CD4-positive, alpha-beta memory T cell (primary cell): ENCODE data around the gene PSMD13. TPM values are rescaled to one million over a fixed set of nuclear protein-coding genes. Genes with fewer than 3 reads are reported as not detected.
"Not testable (repeated sequence)": the region's sequence is repeated elsewhere in the genome, so short reads cannot be mapped to it uniquely, and the experiment has no call there.

Source experiments
- CTCF ChIA-PET: fragments of 350-600 bp; sonication (Branson Sonifier 250); formaldehyde crosslinking; loops from one replicate; lab custom pipeline; 2021; ENCODE audit warnings: inconsistent platforms; ENCODE audit not compliant: partially characterized antibody; lab: Charles Lee
- POLR2A ChIA-PET: fragments of 350-600 bp; sonication (Branson Sonifier 250); formaldehyde crosslinking; loops from one replicate; lab custom pipeline; 2021; ENCODE audit not compliant: partially characterized antibody; lab: Charles Lee
- DNase-seq, 5 donors: peaks; one replicate each; pipeline versions ENCODE4 v3.0.0 to v3.0.0-alpha.2; 2020 to 2022; ENCODE audit warnings: mixed read lengths in 1 of 5
- H3K27ac ChIP-seq: one replicate; pipeline ENCODE4 v1.7.0; 2013; ENCODE audit warnings: low read depth, low read length
- H3K27me3 ChIP-seq: 2 replicates; pipeline ENCODE4 v1.7.0; 2013; ENCODE audit warnings: mild to moderate bottlenecking, low read length, moderate library complexity; ENCODE audit not compliant: insufficient read depth
- H3K36me3 ChIP-seq: 2 replicates; pipeline ENCODE4 v1.7.0; 2013; ENCODE audit warnings: mild to moderate bottlenecking, low read length, moderate library complexity; ENCODE audit not compliant: insufficient read depth
- H3K4me1 ChIP-seq: 2 replicates; pipeline ENCODE4 v1.7.0; 2013; ENCODE audit warnings: mild to moderate bottlenecking, low read length, moderate library complexity; ENCODE audit not compliant: insufficient read depth
- H3K4me3 ChIP-seq, 2 donors: one replicate each; pipeline ENCODE4 v1.7.0; 2013; ENCODE audit warnings: low read length in 2 of 2, mild to moderate bottlenecking in 1 of 2
- H3K9me3 ChIP-seq, 2 donors: one replicate each; pipeline ENCODE4 v1.7.0; 2013; ENCODE audit warnings: low read length in 2 of 2, control low read depth in 1 of 2; ENCODE audit not compliant: control insufficient read depth in 1 of 2
- H3K27ac Mint-ChIP-seq, 7 donors: one replicate each; pipeline ENCODE4 v1.8.0; 2020 to 2021; ENCODE audit warnings: mixed read lengths in 7 of 7, mild to moderate bottlenecking in 6 of 7, inconsistent platforms in 3 of 7, moderate library complexity in 3 of 7
- H3K27me3 Mint-ChIP-seq, 2 donors: one replicate each; pipeline ENCODE4 v1.8.0; 2020 to 2021; ENCODE audit warnings: mixed read lengths in 2 of 2
- H3K36me3 Mint-ChIP-seq, 2 donors: one replicate each; pipeline ENCODE4 v1.8.0; 2020 to 2021; ENCODE audit warnings: mixed read lengths in 2 of 2, inconsistent platforms in 1 of 2, mild to moderate bottlenecking in 1 of 2
- H3K4me1 Mint-ChIP-seq, 4 donors: one replicate each; pipeline ENCODE4 v1.8.0; 2020 to 2021; ENCODE audit warnings: mixed read lengths in 4 of 4, mild to moderate bottlenecking in 1 of 4
- H3K4me3 Mint-ChIP-seq, 8 donors: one replicate each; pipeline ENCODE4 v1.8.0; 2020 to 2021; ENCODE audit warnings: mixed read lengths in 8 of 8, mild to moderate bottlenecking in 7 of 8, moderate library complexity in 6 of 8, inconsistent platforms in 3 of 8
- H3K9me3 Mint-ChIP-seq, 8 donors: one replicate each; pipeline ENCODE4 v1.8.0; 2020 to 2021; ENCODE audit warnings: mixed read lengths in 8 of 8, mild to moderate bottlenecking in 5 of 8, inconsistent platforms in 3 of 8, moderate library complexity in 1 of 8
- intact Hi-C: fragments of 100-400 bp; cut with micrococcal nuclease; formaldehyde crosslinking; loops from one replicate; pipeline ENCODE4 v1.15.1; 2023
- polyA plus RNA-seq, 2 donors: library from polyadenylated mRNA; unstranded; fragments of 300-500 nt; fragmentation: Illumina TruSeq; gene quantifications; one replicate each; pipeline ENCODE4 v1.2.3, GENCODE V29; 2021
- total RNA-seq, 2 experiments: library from RNA; stranded (reverse); gene quantifications; one replicate each; pipeline ENCODE4 v1.2.3, GENCODE V29; 2021

The PSMD13 gene
- total and polyA plus RNA-seq, 4 experiments from 2014 or later: 99.9 to 247 (median 143) TPM

DNA sequence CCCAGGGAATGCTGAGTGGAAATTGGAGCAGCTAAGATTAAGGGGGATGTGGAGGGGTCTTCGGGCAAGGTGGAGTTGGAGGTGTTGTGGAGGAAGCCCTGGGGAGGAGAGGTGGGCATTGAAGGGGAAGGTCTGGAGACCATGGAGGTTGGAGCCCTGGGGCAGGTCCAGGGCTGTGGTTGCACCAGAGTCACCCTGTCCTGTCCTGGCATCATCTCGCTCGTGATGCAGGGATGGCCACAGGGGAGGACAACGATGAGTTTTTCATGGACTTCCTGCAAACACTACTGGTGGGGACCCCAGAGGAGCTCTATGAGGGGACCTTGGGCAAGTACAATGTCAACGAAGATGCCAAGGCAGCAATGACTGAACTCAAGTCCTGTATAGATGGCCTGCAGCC, 43.3 kb upstream of the PSMD13 start:
- H3K9me3 Mint-ChIP-seq, H3K27me3 Mint-ChIP-seq, H3K27ac Mint-ChIP-seq, H3K27me3 ChIP-seq, H3K27ac ChIP-seq, CTCF ChIA-PET, POLR2A ChIA-PET, H3K4me3 ChIP-seq, intact Hi-C loops, H3K36me3 ChIP-seq, H3K36me3 Mint-ChIP-seq, H3K9me3 ChIP-seq, H3K4me3 Mint-ChIP-seq: not testable (repeated sequence)
- H3K4me1 Mint-ChIP-seq: peaks cover 5 to 15% (median 11%) of the 10 kb centered on the region in 4 donors
- H3K4me1 ChIP-seq: peaks cover 11% of the 10 kb centered on the region
- DNase-seq: peak in 1 of 5 donors; percentile 23

DNA sequence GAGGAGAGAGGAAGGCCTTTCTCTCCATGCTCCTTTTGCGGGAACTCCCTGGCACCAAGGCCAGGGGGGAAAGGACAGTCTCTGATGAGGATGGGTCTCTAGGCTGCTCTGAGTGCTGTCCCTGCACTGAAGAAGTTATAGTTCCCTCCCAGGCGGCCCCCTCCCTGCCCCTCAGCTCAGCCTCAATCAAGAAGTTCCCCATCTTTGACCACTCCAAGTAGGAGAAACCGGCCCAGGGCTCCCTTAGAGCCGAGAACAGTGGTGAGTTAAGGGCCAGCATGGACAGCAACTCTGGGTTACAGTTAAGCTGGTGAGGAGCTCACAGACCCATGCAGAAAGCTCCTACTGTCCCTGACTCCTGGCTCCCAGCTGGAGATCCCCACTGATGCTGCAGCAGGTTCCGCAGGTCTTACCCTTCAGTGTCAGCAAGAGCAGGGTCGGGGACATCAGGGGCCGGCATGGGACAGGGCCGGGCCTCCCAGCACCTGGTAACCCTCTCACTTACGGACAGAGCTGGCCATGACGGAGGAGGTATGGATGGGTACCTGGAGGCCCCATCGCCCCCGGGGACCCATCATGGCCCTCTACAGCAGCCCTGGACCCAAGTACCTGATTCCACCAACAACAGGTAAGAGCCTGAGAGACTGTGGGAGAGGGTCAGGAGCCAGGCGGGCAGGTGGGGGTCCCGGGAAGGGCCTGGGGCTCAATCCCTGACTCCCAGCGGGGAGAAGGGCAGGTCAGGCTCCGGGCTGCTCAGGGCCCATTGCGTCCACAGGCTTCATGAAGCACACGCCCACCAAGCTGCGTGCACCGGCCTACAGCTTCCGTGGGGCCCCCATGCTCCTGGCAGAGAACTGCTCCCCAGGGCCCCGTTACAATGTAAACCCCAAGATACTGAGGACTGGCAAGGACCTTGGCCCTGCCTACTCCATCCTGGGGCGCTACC, 39.7 kb upstream of the PSMD13 start:
- Histone ChIP-seq H3K9me3 (no peaks in the 10 kb centered on the region), H3K4me1 (peaks cover 11% of the 10 kb centered on the region), H3K27ac (no peak overlapping the region), H3K27me3 (no peaks in the 10 kb centered on the region), H3K36me3 (no peaks in the 10 kb centered on the region), H3K4me3 (no peak overlapping the region)
- no peak overlapping the region for H3K27ac Mint-ChIP-seq
- intact Hi-C loops: no loop called here
- ChIA-PET CTCF (interaction anchor here (1.2 kb wide), 1 partner anchor 54 kb away, joined by 4 read pairs; no protein-coding TSS in a partner anchor), POLR2A (interaction anchor here (1.0 to 3.5 kb wide), 2 partner anchors 10 to 71 kb away, joined by 3 to 22 read pairs; partner anchors contain the start of genes BET1L and RIC8A)
- no peak for DNase-seq
- peaks cover 8 to 20% (median 11%) of the 10 kb centered on the region in 4 donors for H3K4me1 Mint-ChIP-seq
- peaks cover 2 to 4% of the 10 kb centered on the region in 2 donors for H3K36me3 Mint-ChIP-seq
- peaks cover 0 to 1% of the 10 kb centered on the region in 2 donors for H3K27me3 Mint-ChIP-seq
- H3K4me3 Mint-ChIP-seq: no peak overlapping the region
- no peaks in the 10 kb centered on the region for H3K9me3 Mint-ChIP-seq

DNA sequence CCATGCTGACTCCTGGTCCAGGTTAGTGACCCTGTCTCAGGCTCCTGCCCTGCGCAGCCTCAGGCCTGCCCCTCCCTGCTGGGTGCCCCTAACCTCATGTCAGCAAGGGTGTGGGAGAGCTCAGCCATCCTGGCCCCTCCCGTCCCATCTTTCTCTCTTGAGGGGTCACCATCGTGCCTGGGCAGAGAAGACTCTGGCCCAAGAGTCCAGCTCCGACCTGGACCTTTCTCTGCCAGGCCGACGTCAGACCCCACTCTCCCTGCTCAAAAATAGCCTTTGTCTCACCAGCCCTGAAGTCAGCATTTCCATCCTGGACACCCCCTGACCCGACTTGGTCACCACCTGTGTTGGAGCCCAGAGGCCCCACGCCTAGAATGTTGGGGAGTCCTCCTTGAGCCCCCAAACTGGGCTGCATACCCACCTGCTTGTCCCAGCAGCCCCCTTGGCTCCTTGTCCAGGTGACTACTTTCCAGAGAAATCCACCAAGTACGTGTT, 39.0 kb upstream of the PSMD13 start:
- no peak overlapping the region for H3K4me3 ChIP-seq
- Mint-ChIP-seq H3K27ac (peak overlapping the region in 3 of 7 donors; percentile 22 to 70 (median 46)), H3K9me3 (no peaks in the 10 kb centered on the region), H3K4me1 (peaks cover 12 to 24% (median 15%) of the 10 kb centered on the region in 4 donors), H3K36me3 (peaks cover 4 to 6% of the 10 kb centered on the region in 2 donors), H3K4me3 (no peak overlapping the region), H3K27me3 (peaks cover 0 to 1% of the 10 kb centered on the region in 2 donors)
- intact Hi-C loops: no loop called here
- H3K9me3 ChIP-seq: no peaks in the 10 kb centered on the region
- H3K27ac ChIP-seq: no peak overlapping the region
- H3K4me1 ChIP-seq: peaks cover 15% of the 10 kb centered on the region
- CTCF ChIA-PET: interaction anchor here (1.2 kb wide), 1 partner anchor 53 kb away, joined by 4 read pairs; no protein-coding TSS in a partner anchor
- no peaks in the 10 kb centered on the region for H3K27me3 ChIP-seq
- no peaks in the 10 kb centered on the region for H3K36me3 ChIP-seq
- no peak for DNase-seq
- POLR2A ChIA-PET: interaction anchor here (1.0 to 3.5 kb wide), 2 partner anchors 9 to 70 kb away, joined by 3 to 22 read pairs; partner anchors contain the start of genes BET1L and RIC8A

DNA sequence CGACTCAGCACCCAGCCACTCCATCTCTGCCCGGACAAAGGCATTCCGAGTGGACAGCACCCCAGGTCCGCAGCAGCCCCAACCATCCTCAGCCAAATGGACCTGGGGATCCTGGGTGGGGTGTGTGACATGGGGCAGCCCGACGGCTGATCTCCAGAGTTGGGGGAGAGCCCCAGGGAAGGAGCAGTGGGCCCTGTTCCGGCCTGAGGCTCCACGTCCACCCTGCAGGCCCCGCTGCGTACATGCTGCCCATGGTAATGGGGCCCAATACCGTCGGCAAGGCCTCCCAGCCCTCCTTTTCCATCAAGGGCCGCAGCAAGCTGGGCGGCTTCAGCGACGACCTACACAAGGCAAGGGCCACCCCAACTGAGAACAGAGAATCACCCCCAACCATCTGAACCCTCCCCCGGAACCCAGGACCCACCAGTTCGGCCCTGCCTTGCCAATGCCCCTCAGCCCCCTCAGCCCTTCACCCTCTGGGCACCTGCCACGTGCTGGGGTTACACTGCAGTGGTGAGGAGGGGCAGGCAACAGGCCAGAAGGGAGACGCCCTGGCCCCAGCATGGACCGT, 38.5 kb upstream of the PSMD13 start:
- CTCF ChIA-PET: no interaction called here
- H3K4me1 ChIP-seq: peaks cover 20% of the 10 kb centered on the region
- no peak overlapping the region for H3K27ac ChIP-seq
- Mint-ChIP-seq H3K4me3 (no peak overlapping the region), H3K36me3 (peaks cover 4 to 12% of the 10 kb centered on the region in 2 donors), H3K27me3 (peaks cover 0 to 1% of the 10 kb centered on the region in 2 donors), H3K27ac (peak overlapping the region in 2 of 7 donors; percentile 22 to 46), H3K4me1 (peaks cover 15 to 29% (median 20%) of the 10 kb centered on the region in 4 donors), H3K9me3 (no peaks in the 10 kb centered on the region)
- POLR2A ChIA-PET: interaction anchor here (3.5 kb wide), 1 partner anchor 9 kb away, joined by 22 read pairs; the partner anchor contains the start of genes BET1L and RIC8A
- no peaks in the 10 kb centered on the region for H3K9me3 ChIP-seq
- H3K36me3 ChIP-seq: peaks cover 1% of the 10 kb centered on the region
- no peak overlapping the region for H3K4me3 ChIP-seq
- intact Hi-C loops: no loop called here
- no peak for DNase-seq
- H3K27me3 ChIP-seq: no peaks in the 10 kb centered on the region

DNA sequence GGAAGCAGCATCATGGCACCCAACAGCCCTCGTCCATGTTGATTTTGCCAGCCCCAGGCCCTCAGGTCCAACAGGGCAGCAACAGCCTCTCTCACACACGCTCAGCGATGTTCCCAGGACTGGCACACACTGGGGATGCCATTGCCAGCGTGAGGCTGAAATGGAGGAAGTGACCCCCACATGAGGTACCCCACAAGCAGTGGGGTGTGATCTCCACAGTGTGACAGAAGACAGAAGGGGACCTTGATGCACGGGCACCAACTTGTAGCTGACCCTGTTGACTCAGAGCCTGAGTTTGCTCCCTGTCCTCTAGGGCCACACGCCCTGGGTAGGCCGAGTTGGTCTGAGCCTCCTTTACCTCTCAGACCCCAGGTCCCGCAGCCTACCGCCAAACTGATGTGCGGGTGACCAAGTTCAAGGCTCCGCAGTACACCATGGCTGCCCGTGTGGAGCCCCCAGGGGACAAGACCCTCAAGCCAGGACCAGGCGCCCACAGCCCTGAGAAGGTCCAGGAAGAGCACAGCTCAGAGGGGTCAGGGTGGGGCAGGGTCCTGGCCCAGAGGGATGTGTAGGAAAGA, 37.7 kb upstream of the PSMD13 start:
- H3K27ac Mint-ChIP-seq: no peak overlapping the region
- Histone ChIP-seq H3K27ac (no peak overlapping the region), H3K9me3 (no peaks in the 10 kb centered on the region), H3K4me1 (peaks cover 26% of the 10 kb centered on the region), H3K4me3 (no peak overlapping the region), H3K36me3 (peaks cover 9% of the 10 kb centered on the region), H3K27me3 (no peaks in the 10 kb centered on the region)
- no peaks in the 10 kb centered on the region for H3K9me3 Mint-ChIP-seq
- peaks cover 0 to 1% of the 10 kb centered on the region in 2 donors for H3K27me3 Mint-ChIP-seq
- CTCF ChIA-PET: no interaction called here
- POLR2A ChIA-PET: interaction anchor here (1.3 to 3.5 kb wide), 2 partner anchors 8 to 160 kb away, joined by 3 to 22 read pairs; partner anchors contain the start of genes BET1L and RIC8A
- intact Hi-C loops: no loop called here
- H3K36me3 Mint-ChIP-seq: peaks cover 10 to 19% of the 10 kb centered on the region in 2 donors
- no peak for DNase-seq
- H3K4me3 Mint-ChIP-seq: no peak overlapping the region
- H3K4me1 Mint-ChIP-seq: peaks cover 22 to 37% (median 27%) of the 10 kb centered on the region in 4 donors

DNA sequence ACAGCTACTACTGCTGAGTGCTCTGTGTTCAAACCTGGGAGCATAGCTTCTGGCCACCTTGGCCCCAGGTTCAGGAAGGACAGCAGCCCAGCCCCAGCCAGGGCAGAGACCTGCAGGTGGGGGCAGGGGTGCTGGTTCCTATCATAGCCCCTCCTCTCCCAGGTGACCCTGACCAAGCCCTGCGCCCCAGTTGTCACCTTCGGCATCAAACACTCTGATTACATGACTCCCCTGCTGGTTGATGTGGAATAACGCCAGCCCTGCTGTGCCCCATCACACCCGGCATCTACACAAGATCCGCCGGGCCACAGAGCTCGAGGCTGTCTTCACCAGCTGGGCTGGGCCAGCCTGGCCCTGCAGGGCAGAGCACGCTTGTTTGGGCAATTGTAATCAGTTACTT, 37.0 kb upstream of the PSMD13 start:
- no peak overlapping the region for H3K4me3 ChIP-seq
- no peaks in the 10 kb centered on the region for H3K27me3 ChIP-seq
- no peak overlapping the region for H3K27ac Mint-ChIP-seq
- POLR2A ChIA-PET: interaction anchor here (0.7 to 3.5 kb wide), 4 partner anchors 7 to 159 kb away, joined by 3 to 22 read pairs (median 3); partner anchors contain the start of genes BET1L and RIC8A
- H3K4me1 Mint-ChIP-seq: peaks cover 22 to 44% (median 29%) of the 10 kb centered on the region in 4 donors
- H3K9me3 ChIP-seq: no peaks in the 10 kb centered on the region
- peaks cover 15% of the 10 kb centered on the region for H3K36me3 ChIP-seq
- H3K27ac ChIP-seq: no peak overlapping the region
- H3K9me3 Mint-ChIP-seq: no peaks in the 10 kb centered on the region
- H3K4me1 ChIP-seq: peaks cover 27% of the 10 kb centered on the region
- H3K4me3 Mint-ChIP-seq: no peak overlapping the region
- CTCF ChIA-PET: interaction anchor here (1.2 kb wide), 1 partner anchor 105 kb away, joined by 4 read pairs; no protein-coding TSS in a partner anchor
- peaks cover 0 to 1% of the 10 kb centered on the region in 2 donors for H3K27me3 Mint-ChIP-seq
- intact Hi-C loops: no loop called here
- DNase-seq: no peak
- peaks cover 10 to 23% of the 10 kb centered on the region in 2 donors for H3K36me3 Mint-ChIP-seq
